Immature natural killer cell (primary cell): ENCODE results near the gene RERG. TPM values are rescaled to one million over a fixed set of nuclear protein-coding genes. Genes with fewer than 3 reads are reported as not detected.
"Not testable (repeated sequence)": the region's sequence is repeated elsewhere in the genome, so short reads cannot be mapped to it uniquely, and the experiment has no call there.

Source experiments
- DNase-seq, 3 donors: peaks; one replicate each; pipeline ENCODE4 v3.0.0; 2022; ENCODE audit warnings: mixed read lengths in 1 of 3
- H3K27ac Mint-ChIP-seq, 6 donors: one replicate each; pipeline ENCODE4 v1.8.0; 2020; ENCODE audit warnings: mixed read lengths in 6 of 6, mild to moderate bottlenecking in 5 of 6, inconsistent platforms in 4 of 6, moderate library complexity in 3 of 6
- H3K27me3 Mint-ChIP-seq, 3 donors: one replicate each; pipeline ENCODE4 v1.8.0; 2020 to 2021; ENCODE audit warnings: low read depth in 3 of 3, mild to moderate bottlenecking in 3 of 3, mixed read lengths in 3 of 3, moderate library complexity in 3 of 3, inconsistent platforms in 1 of 3
- H3K36me3 Mint-ChIP-seq, 3 donors: one replicate each; pipeline ENCODE4 v1.8.0; 2020; ENCODE audit warnings: mixed read lengths in 3 of 3, inconsistent platforms in 2 of 3, mild to moderate bottlenecking in 2 of 3
- H3K4me1 Mint-ChIP-seq, 2 donors: one replicate each; pipeline ENCODE4 v1.8.0; 2020; ENCODE audit warnings: inconsistent platforms in 2 of 2, mild to moderate bottlenecking in 2 of 2, mixed read lengths in 2 of 2, moderate library complexity in 1 of 2
- H3K4me3 Mint-ChIP-seq, 5 donors: one replicate each; pipeline ENCODE4 v1.8.0; 2020; ENCODE audit warnings: mild to moderate bottlenecking in 5 of 5, mixed read lengths in 5 of 5, inconsistent platforms in 3 of 5, moderate library complexity in 3 of 5
- H3K9me3 Mint-ChIP-seq, 6 donors: one replicate each; pipeline ENCODE4 v1.8.0; 2020; ENCODE audit warnings: mild to moderate bottlenecking in 6 of 6, mixed read lengths in 6 of 6, inconsistent platforms in 4 of 6, moderate library complexity in 3 of 6
- polyA plus RNA-seq, 3 donors: library from polyadenylated mRNA; unstranded; fragments of 300-500 nt; fragmentation: Illumina TruSeq; gene quantifications; one replicate each; pipeline ENCODE4 v1.2.3, GENCODE V29; 2021

RERG gene
- polyA plus RNA-seq, 3 donors from 2014 or later: not detected

DNA sequence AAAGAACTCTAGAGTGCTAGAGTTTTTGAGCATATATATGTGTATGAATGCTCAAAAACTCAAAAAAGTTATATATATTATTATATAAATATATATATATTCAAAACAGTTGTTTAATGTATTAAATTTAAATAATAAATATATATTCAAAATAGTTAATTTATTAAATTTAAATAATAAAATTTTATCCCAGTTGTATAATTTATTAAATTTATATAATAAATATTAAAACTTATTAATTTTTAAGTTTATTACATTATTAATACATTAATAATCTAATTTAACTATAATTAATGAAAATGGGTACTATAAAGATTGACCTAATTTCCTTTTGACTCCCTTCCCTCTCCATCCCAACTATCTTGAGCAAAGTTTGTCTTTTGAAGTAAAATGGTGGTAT, 97.8 kb downstream of the RERG start:
- Mint-ChIP-seq H3K27ac (no peak overlapping the region), H3K9me3 (peaks cover 0 to 2% (median 0%) of the 10 kb centered on the region in 6 donors), H3K27me3 (peaks cover 0 to 14% (median 2%) of the 10 kb centered on the region in 3 donors), H3K4me3 (no peak overlapping the region), H3K36me3 (no peaks in the 10 kb centered on the region), H3K4me1 (no peaks in the 10 kb centered on the region)
- no peak for DNase-seq

GRCh38 chr12:15122344-15122743, 98.9 kb downstream of the RERG start:
- DNase-seq: no peak
- Mint-ChIP-seq H3K36me3 (no peaks in the 10 kb centered on the region), H3K9me3 (peaks cover 0 to 2% (median 0%) of the 10 kb centered on the region in 6 donors), H3K4me1 (no peaks in the 10 kb centered on the region), H3K27me3 (peaks cover 0 to 8% (median under 1%) of the 10 kb centered on the region in 3 donors), H3K27ac (no peak overlapping the region), H3K4me3 (no peak overlapping the region)

DNA sequence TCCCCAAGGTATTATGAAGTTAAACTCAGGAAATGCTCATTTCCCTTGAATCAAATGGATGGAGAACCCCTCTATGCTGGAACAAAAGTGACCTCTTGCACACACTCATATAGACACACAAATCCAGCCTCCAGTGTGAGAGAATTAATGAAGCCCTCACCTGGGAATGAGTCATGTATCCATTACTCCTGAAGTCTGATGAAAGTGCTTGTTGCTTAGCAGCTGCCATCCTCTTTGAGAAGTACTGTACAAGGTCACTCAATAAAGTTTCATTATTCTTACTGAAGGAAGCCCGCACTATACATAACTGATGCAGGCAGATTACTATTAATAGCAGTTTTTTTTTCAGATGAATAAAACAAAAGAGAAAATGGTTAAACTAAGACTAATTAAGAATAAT, 102.3 kb downstream of the RERG start:
- Mint-ChIP-seq H3K4me3 (no peak overlapping the region), H3K27me3 (peaks cover 0 to 8% (median 2%) of the 10 kb centered on the region in 3 donors), H3K9me3 (peaks cover 0 to 2% (median 0%) of the 10 kb centered on the region in 6 donors), H3K4me1 (no peaks in the 10 kb centered on the region), H3K27ac (no peak overlapping the region), H3K36me3 (no peaks in the 10 kb centered on the region)
- no peak for DNase-seq

DNA sequence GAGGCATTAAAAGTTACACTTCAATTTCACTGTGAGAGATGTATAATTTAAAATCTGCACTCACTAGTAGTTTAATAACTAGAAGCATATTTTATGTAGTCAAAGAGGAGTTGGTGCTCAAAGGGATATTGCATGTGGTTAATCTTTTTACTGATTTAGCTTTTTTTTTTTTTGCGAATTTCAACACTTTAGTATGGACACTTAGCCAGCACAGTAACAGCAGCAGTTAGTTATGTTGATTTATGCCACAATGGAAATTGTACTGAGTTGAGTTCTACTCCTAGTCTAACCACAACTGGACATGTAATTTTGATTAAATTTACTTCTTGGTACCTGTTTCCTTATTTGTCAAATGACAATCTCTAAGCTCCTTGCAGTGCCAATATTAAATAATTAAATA, 104.2 kb downstream of the RERG start:
- no peak overlapping the region for H3K27ac Mint-ChIP-seq
- peaks cover 0 to 8% (median 2%) of the 10 kb centered on the region in 3 donors for H3K27me3 Mint-ChIP-seq

DNA sequence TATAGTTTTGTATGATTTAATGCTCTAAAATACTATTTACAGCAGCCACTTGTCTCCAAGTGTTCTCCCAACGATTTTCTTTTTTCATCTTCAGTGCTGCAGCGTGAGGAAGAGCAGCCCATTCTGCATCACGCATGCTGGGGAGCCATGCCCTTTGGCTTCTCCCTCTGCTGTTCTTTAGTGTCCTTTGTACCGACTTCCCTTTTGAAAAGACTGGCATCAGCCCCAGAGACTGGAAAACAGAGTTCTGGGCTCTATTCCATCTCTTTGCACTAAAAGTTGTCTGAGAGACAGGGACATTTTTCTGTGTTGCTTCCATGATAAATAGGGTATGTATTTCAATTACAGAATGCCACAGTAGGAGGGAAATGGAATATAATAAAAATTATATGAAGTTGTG, 105.1 kb downstream of the RERG start:
- H3K27ac Mint-ChIP-seq: no peak overlapping the region
- H3K4me1 Mint-ChIP-seq: no peaks in the 10 kb centered on the region
- peaks cover 0 to 11% (median 2%) of the 10 kb centered on the region in 3 donors for H3K27me3 Mint-ChIP-seq
- no peak overlapping the region for H3K4me3 Mint-ChIP-seq
- H3K9me3 Mint-ChIP-seq: peaks cover 0 to 2% (median 0%) of the 10 kb centered on the region in 6 donors
- H3K36me3 Mint-ChIP-seq: no peaks in the 10 kb centered on the region
- no peak for DNase-seq

More for the DNA sequence above, 104.2 kb downstream of the RERG start:
- peaks cover 0 to 2% (median 0%) of the 10 kb centered on the region in 6 donors for H3K9me3 Mint-ChIP-seq
- no peak for DNase-seq
- no peaks in the 10 kb centered on the region for H3K4me1 Mint-ChIP-seq
- no peak overlapping the region for H3K4me3 Mint-ChIP-seq
- H3K36me3 Mint-ChIP-seq: no peaks in the 10 kb centered on the region

GRCh38 chr12:15115434-15115833, 105.8 kb downstream of the RERG start:
- Mint-ChIP-seq H3K9me3 (peaks cover 0 to 2% (median 0%) of the 10 kb centered on the region in 6 donors), H3K4me1 (no peaks in the 10 kb centered on the region), H3K27ac (no peak overlapping the region), H3K36me3 (no peaks in the 10 kb centered on the region), H3K4me3 (no peak overlapping the region), H3K27me3 (peaks cover 0 to 16% (median 2%) of the 10 kb centered on the region in 3 donors)
- DNase-seq: no peak

GRCh38 chr12:15114501-15114900, 106.7 kb downstream of the RERG start:
- DNase-seq: no peak
- peaks cover 0 to 11% (median 2%) of the 10 kb centered on the region in 3 donors for H3K27me3 Mint-ChIP-seq
- no peak overlapping the region for H3K4me3 Mint-ChIP-seq

DNA sequence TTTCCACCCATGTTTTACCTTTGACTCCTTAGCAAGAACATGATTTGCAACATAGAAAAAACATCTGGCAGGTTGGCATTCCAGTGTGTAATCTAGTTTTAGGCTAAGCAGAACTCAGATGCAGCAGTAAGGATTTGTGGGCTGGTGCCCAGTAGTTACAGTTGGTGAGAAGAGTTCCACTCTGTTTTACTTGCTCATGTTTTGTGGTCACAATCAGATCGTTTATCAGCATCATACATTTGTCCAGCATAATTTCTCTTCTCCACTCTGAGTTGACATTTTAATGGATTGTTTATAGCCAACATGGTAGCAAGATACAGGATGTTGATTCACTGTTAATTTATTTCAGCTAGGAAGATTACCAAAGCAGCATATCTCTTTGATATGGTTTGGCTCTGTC, 128.4 kb downstream of the RERG start:
- Mint-ChIP-seq H3K27me3 (peaks cover 2 to 6% (median 2%) of the 10 kb centered on the region in 3 donors), H3K27ac (no peak overlapping the region), H3K4me3 (no peak overlapping the region), H3K36me3 (no peaks in the 10 kb centered on the region), H3K9me3 (peaks cover 0 to 4% (median 0%) of the 10 kb centered on the region in 6 donors), H3K4me1 (no peaks in the 10 kb centered on the region)
- no peak for DNase-seq

More at GRCh38 chr12:15114501-15114900, 106.7 kb downstream of the RERG start:
- no peaks in the 10 kb centered on the region for H3K36me3 Mint-ChIP-seq
- H3K27ac Mint-ChIP-seq: no peak overlapping the region
- H3K4me1 Mint-ChIP-seq: no peaks in the 10 kb centered on the region
- peaks cover 0 to 2% (median 0%) of the 10 kb centered on the region in 6 donors for H3K9me3 Mint-ChIP-seq

- Mint-ChIP-seq H3K27ac (no peak overlapping the region), H3K4me3 (no peak overlapping the region), H3K27me3 (peaks cover 2 to 6% (median 2%) of the 10 kb centered on the region in 3 donors), H3K4me1 (no peaks in the 10 kb centered on the region), H3K9me3 (peaks cover 0 to 4% (median 0%) of the 10 kb centered on the region in 6 donors), H3K36me3 (no peaks in the 10 kb centered on the region)
- DNase-seq: no peak
Measured at GRCh38 chr12:15090441-15090840, 130.8 kb downstream of the RERG start.

DNA sequence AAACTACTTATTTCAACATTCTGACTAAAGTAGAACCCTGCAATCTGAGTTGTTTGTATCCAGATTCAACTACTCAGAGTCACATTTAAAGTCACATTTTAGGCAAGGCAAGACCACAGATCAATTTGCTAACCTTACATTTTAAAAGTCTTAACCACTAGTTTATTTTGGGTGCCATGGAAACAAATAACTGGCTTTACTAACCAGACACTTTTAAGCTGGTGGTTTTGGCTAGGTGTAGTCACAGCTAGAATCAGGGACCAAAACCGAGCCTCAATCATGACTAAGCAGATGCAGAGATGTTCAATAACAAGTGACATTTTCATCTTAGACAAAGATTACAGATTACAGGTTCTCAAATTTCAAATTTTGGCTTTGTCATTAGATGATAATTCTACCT, 133.1 kb downstream of the RERG start:
- H3K4me1 Mint-ChIP-seq: no peaks in the 10 kb centered on the region
- no peak overlapping the region for H3K4me3 Mint-ChIP-seq
- no peak for DNase-seq
- peaks cover 0 to 4% (median 0%) of the 10 kb centered on the region in 6 donors for H3K9me3 Mint-ChIP-seq
- no peak overlapping the region for H3K27ac Mint-ChIP-seq
- H3K36me3 Mint-ChIP-seq: no peaks in the 10 kb centered on the region
- peaks cover 0 to 6% (median 2%) of the 10 kb centered on the region in 3 donors for H3K27me3 Mint-ChIP-seq

- not testable (repeated sequence) for DNase-seq, H3K9me3 Mint-ChIP-seq, H3K36me3 Mint-ChIP-seq, H3K27ac Mint-ChIP-seq, H3K27me3 Mint-ChIP-seq, H3K4me1 Mint-ChIP-seq
- peak overlapping the region in 1 of 5 donors; percentile 1 for H3K4me3 Mint-ChIP-seq
Measured at GRCh38 chr12:15077751-15078150, 143.5 kb downstream of the RERG start.

DNA sequence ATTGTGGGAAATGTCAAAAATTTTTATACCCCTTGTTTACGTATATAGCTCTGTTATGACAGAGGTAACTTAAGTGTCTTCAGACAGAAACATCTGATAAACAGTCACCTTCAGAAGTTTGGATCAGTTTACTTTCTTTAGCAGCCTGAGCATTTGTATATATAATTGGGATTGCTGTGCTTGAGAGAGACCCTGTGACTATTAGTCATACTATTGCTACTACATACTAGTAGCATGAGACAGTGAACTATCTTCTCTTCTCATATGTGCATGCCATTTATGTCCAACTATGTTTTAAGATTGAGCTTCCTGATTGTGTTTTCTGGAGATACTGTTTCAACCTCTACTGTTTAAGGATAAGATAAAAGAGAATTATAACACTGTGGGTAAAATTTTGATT, 146.9 kb downstream of the RERG start:
- Mint-ChIP-seq H3K4me3 (no peak overlapping the region), H3K27me3 (peaks cover 0 to 2% (median 1%) of the 10 kb centered on the region in 3 donors), H3K4me1 (peaks cover 4 to 7% of the 10 kb centered on the region in 2 donors), H3K36me3 (no peaks in the 10 kb centered on the region), H3K9me3 (peaks cover 0 to 7% (median 2%) of the 10 kb centered on the region in 6 donors), H3K27ac (no peak overlapping the region)
- DNase-seq: no peak

GRCh38 chr12:15059123-15059522, 162.1 kb downstream of the RERG start:
- H3K27ac Mint-ChIP-seq: no peak overlapping the region
- no peak overlapping the region for H3K4me3 Mint-ChIP-seq
- peaks cover 0 to 10% (median under 1%) of the 10 kb centered on the region in 6 donors for H3K9me3 Mint-ChIP-seq
- no peaks in the 10 kb centered on the region for H3K4me1 Mint-ChIP-seq
- H3K36me3 Mint-ChIP-seq: no peaks in the 10 kb centered on the region
- no peak for DNase-seq
- H3K27me3 Mint-ChIP-seq: peaks cover 0 to 9% (median 4%) of the 10 kb centered on the region in 3 donors
